GM21576 (cell line): ENCODE results near the gene KIRREL3.
"Not testable (repeated sequence)": the region's sequence is repeated elsewhere in the genome, so short reads cannot be mapped to it uniquely, and the experiment has no call there.

Experiments used
- ATAC-seq: cut with Tn5 transposase; IDR thresholded peaks from one replicate; pipeline ENCODE4 v1.9.1; 2021; ENCODE audit warnings: mild to moderate bottlenecking, moderate library complexity; ENCODE audit not compliant: unreplicated experiment

KIRREL3 gene

DNA sequence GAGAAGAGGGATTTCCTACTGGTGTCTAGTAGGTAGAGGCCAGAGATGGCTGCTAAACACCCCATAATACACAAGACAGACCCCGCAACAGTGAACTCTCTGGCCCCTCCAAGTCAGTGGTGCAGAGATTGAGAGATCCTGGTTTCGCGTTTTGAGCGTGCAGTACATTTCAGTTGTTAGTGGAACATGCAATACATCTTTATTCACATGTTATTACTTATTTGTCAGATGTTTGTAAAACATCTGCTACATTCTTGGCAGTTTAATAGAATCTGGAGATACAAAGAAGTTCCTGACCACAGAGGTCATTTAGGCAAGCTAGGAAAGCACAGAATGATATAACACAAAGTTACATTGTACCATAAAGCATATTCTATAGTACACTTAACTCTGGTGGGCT, 603.6 kb downstream of the KIRREL3 start:
- no peak for ATAC-seq

DNA sequence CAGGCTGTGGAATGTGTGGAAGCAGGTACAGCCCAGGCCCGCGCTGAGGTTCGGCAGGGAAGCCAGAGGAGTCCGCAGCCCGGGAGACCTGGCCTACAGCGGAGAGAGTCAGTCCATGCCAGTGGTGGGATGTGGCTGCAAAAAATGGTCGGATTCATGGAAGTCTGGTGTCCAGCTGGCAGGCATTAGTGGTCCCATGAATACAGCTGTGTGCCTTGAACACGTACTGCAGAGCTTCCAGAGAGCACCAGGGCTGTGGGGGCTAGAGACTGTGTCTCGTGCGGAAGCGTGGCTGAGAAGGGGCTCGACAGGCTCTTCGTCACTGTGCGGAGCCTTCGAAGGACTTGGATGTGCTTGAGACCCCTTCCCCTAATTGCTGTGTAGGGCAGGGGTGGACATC, 604.3 kb downstream of the KIRREL3 start:
- ATAC-seq, result not testable (repeated sequence)

DNA sequence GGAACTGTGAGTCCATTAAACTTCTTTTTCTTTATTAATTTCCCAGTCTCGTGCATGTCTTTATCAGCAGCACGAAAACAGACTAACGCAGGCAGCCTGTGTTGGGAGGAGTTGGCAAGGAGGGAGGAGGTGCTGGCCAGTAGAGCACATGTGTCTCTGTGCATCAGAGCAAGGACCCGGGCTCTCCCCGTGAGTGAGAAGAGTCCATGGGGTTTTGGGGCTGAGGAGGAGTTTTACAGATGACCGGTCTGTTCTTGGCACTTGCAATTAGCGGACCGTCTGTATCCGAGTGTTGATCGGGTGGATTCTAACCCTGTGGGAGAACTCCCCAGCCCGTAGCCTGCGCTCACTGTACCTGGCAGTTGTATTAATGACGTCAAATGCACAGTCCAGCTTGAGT, 604.8 kb downstream of the KIRREL3 start:
- not testable (repeated sequence) for ATAC-seq

DNA sequence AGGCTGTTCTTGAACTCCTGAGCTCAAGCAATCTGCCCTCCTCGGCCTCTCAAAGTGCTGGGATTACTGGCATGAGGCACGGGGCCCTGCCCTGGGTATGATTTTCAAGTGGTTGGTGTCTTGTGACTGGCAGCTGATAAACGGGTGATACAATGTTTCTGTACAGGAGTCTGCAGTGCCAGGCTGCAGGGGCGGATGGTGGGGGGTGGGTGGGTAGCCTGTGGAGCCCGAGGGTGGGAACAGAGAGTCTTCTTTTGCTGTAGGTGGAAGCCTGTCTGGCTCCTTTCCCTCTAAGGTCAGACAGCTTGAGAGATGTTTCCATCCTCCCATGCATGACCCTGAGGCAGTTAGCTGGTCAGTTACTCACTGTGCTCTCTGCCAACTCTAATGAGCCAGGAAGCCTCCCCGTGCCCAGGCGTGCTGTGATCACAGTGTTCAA, 605.9 kb downstream of the KIRREL3 start:
- not testable (repeated sequence) for ATAC-seq

DNA sequence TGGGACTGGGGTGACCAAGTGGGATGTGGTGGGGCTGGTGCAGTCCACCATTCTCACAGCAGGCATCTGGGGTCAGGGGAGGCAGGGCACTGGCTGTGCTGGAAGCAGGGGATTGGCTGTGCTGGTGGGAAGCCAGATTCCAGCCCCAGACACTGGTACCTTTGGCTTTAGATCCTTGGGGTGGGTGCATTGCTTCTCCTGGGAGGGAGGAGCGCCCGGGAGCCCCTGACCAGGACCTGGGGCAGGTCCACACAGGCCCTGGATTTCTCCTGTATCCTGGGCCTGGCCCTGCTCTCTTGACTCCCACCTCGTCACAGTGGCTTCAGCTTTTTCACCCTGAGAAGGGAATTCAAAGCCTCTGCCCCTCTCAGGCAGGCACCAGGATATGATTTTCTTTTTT, 606.5 kb downstream of the KIRREL3 start:
- ATAC-seq, result no peak

DNA sequence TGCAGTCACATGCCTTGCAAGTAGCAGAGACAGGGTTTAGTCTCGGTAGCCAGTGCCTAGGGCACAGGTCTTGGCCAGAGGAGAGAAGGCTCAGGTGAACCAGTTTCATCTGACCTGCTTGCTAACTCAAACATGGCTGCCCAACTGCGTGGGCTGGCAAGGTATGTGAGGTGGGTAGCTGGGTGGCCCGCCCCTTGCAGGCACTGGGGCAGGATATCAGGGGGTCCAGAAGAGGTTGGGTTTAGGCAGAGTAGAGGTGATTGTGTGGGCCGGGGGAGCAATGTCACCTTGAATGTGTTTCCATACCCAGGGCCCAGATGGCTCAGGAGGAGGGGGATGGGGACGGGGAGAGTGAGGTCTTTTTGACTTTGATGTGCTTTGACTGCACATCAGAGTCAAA, 607.4 kb downstream of the KIRREL3 start:
- no peak for ATAC-seq

DNA sequence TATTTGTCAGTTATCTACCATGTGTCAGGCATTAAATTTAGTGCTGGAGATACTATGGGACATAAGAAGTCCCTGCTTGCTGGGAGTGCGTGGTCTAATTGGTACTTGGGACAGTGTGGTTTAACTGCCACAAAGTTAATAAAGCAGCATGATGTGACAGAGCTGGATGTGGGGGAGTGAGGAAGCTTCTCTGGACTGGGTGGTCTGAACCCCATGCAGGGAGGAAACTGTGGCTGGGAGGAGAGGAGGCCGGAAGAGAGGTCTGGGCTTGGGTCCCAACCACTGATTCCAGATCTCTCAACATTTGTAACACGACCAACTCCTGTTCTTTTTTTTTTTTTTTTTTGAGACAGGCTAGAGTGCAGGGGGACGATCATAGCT, 607.9 kb downstream of the KIRREL3 start:
- ATAC-seq, result peak; percentile 17

DNA sequence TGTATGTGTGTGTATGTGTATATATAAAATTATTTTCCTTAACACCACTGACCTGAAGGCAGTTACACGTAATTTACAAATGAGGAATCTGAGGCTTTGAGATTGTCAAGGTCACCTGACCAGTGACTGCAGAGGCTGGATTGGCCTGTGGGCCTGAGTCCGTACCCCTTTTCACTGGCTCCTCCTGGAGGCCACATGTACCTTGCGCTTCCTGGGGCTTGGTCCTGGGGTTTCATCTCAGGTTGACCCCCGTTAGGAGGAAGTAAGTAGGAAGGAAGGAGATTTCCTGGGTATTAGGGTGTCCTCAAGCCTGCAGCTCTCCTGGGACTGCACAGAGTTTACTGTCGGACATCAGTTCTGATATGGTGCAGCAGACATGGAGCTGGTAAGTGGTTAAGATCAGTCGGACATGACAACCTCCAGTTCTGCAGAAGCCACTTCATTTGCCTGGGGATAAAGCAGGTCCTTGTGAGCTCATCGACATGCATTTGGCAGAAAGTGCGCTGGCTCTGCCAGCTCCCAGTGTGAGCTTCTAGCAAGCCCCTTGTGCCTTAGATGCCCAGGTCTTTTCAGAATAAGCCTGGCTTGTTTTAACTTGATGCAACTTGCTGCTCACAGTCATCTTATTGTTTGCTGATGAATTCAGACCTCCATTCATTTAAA, 608.5 kb downstream of the KIRREL3 start:
- ATAC-seq, result peak; percentile 75

DNA sequence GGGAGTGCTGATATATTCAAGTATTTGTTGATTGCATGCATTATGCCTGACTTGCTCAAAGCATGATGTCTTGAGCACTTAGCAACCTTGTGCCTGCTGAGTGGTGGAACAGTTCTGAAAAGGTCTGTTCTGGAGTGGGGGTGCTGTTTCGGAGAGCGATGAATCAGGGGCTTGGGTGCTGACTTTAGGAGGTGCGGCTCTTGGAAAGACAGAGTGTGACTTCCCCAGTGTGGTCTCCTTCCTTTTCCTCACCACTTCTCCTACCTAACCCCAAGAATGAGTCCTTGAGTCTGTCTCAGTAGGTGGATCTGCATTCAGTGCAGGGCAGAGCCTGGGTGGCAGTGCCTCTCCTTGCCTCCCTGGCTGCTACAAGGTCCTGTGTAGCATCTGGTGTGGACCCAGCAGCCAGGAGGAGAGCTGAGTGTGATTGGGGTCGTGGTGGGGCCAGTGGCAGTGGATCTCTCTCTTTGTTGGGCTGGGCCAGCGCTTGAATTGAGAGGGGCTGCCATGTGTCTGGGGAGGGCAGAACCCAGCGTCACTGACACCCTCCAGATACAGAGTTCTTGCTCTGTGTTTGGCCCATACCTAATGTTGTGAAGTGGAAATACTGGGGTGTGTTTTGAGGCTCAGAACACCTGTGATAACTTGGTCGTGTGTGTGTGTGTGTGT, 609.1 kb downstream of the KIRREL3 start:
- ATAC-seq, result no peak

DNA sequence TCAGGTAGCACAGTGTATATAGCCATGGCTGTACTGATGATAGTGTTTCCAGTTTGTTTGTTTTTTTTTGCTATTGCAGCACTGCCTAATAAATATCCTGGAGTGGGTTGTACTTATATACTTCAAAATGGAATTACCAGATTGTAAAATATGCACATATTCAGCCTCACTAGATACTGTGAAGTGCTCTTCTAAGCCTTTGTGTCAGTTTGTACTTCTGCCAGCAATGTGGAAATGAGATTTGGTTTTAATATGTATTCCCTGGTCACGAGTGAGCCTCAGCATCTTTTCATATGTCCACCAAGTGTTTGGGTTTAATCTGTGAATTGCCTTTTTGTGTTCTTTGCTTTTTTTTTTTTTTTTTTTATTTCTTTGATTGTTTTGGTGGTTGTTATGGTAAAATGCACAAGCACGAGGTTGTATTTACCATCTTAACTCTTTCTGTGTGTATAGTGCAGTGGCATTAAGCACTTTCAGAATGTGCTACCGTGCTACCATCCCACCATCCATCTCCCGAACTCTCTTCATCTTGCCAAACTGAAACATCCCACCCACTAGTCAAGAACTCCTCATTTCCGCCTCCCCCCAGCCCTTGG, 610.2 kb downstream of the KIRREL3 start:
- no peak for ATAC-seq

DNA sequence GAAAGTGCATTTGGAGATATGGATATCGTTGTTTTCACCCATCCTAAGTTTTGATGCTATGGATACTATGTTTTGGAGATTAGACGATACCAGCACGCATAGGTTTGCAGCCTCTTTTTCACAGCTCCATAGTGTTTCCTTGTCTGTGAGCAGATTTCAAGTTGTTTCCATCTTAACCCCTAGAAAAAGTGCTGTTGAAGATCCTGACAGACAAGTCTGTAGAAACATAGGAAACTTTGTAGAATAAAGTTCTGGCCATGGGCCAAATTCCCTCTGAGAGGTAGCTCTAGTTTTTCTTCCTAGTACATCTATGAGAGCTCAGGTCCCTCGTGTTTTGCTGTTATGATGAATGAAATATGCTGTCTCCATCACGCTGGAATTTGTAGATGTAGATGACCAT, 612.7 kb downstream of the KIRREL3 start:
- ATAC-seq, result no peak

DNA sequence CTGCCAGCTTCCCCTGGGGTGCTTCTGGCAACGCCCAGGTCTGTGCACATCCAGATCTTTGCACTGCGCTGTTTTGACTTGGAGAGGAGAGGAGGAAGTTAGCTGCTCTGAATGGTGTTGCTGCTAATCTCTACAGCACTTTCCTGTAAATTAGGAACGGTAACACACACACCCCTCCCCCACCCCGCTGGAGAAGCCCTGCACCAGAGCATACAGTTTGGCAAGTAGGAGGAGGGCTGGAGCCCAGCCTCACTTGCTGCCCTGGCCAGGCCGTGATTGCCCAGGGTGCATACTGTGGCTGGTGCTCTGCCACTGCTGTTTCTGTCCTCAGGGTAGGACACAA, 613.9 kb downstream of the KIRREL3 start:
- ATAC-seq, result not testable (repeated sequence)

DNA sequence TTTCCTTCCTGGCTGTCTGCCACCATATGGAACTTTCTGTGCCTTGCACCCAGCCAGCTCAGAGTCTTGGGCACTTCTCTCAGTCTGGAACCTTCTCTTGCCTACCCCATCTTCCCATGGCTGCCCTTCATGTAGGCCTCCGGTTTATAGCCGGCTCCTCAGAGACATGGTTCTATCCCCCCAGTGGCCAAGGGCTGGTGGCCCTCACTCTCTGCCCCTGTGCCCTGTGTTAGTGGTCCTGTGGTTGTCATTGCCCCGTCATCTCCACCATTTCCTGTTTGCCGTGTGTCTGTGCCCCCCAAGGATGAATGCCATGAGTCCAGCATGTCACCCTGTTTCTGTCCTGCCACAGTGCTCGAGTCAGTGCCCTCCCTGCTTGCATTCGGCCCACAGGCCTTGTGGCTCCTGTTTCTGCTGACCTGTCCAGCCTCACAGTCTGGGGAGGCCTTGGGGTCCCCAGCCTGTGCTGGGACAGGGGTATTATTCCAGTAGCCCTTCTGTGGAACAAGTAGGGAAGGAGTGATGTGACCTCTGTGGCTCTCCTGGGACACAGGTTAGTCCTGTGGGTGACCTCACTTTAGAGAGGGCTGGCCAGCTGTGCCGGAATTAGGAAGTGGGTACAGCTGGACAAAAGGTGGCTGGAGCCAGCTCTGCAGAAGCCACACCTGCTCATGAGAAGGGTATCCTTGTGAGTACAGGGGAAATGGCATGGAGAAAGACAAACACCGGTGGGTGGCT, 614.4 kb downstream of the KIRREL3 start:
- ATAC-seq, result no peak

DNA sequence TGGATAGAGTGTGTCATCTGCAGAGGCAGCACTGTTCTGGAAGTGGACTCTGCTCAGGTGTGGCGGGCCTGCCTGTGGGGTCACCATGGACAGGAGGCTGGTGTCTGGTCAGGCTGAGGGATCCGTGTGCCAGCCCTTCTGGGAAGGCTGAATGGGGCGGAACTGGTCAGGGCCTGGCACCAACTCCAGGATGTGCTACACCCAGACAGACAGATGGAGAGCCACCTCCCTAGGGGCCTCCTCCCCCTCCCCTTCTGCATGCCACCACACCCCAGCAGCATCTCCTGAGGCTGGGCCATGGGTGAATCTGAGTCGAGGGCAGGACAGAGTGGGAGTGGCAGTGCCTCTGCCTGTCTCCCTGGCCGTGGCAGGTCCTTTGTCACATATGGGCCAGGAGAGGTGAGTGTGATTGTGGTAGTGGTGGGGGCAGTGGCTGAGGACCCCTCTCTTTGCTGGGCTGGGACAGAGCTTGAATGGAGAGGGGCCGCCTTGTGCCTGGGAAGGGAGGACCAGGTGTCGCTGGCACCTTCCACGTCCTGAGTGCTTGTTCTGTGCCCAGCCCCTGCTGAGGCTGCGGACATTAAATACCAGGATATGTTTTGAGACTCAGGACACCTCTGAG, 616.0 kb downstream of the KIRREL3 start:
- no peak for ATAC-seq

DNA sequence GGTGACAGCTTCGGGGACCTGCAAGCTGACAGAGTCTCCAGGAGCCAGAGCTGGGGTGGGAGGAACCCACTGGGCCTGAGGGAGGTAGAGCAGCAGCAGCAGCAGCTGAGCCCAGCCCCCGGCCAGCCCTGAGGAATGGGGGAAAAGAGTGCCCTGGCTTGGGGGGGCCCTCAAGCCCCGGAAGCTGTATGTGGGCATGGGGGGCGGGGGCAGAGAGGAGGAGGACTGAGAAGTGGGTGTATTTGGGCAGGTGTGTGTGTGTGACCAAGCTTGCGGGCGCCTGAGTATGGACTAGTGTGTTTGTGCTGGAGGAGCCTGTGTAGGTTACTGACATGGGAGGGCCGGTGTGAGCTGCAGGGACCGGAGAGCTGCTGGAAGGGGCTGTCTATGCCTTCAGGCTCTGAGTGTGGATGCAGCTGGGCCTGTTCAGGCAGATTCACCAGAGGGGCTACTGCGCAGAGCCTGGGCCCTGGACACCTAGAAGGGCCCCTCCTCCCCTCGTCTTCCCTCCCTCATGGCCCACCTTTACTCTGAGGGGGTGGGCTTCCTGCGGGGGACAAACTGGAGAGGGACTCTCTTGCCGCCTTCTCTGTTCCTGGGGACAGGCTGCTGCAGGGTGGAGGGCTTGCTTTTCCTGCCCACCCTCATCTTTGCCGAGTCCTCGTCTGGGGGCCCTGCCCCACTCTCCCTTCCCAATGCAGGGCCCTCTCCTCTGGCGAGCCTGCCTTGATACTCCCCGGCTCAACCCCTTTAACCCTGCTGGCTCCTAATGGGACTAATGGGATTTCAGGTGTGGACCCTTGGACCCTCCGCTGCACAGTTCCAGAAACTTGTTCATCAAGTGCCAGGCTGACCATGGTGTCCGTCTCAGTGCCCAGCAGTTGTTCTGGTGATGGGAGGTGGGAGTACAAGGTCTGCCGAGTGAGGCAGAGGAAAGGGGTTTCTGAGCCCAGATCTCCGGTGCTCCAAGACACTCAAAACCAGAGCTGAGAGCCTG, 616.9 kb downstream of the KIRREL3 start:
- no peak for ATAC-seq

DNA sequence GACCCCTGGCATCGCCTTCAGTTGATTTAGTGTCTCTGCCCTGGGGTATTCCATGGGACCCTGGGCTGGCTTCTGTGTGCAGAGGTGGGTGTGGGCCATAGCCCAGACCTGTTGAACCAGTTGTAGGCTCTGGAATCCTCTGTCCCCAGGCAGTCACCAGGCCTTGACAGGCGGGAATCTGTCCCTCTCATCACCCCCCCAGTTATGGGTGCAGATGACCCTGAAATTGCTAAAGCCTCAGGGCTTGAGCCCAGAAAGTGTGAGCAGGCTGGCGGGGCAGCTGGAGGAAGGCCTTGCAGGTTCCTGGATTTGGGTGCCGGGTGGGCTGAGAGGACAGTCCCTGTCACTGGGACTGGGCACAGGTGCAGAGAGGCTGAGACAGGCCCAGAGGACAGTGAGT, 617.9 kb downstream of the KIRREL3 start:
- not testable (repeated sequence) for ATAC-seq

DNA sequence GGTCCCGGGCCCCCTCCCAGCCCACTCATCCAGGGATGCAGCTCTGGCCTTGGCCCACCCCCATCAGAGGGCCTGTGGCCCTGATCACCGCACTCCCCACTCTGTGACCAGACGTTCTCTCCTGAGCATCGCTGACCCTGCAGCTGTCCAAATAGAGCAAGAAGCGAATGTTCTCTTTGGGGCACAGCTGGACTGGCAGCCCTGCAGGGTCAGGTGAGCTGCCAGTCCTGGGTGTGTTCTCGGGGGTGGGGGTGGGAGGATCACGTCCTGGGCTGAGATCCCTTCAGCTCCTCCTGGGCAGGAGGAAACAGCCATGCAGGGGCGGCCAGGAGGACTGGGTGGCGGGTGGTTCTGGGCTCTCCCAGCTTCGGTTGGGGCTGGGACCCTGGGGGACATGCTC, 618.6 kb downstream of the KIRREL3 start:
- not testable (repeated sequence) for ATAC-seq

DNA sequence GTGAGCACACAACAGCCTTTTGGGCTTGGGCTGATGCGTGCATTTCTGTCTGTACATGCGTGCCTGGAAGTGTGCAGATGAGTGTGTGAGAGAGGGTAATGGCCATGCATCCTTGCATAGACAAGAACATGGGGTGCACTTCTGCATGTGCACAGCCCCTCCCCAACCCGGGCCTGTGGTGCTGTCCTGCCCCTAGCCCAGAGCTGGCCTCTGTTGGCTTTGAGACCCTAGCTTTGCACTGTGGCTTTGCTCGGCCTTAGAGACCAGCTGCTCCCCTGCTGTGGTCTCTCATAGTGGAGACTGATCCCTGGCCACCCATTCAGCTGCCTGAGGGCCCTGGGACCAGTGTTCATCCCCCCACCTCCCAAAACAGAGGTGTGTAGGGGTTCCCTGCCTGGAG, 619.7 kb downstream of the KIRREL3 start:
- ATAC-seq, result no peak

DNA sequence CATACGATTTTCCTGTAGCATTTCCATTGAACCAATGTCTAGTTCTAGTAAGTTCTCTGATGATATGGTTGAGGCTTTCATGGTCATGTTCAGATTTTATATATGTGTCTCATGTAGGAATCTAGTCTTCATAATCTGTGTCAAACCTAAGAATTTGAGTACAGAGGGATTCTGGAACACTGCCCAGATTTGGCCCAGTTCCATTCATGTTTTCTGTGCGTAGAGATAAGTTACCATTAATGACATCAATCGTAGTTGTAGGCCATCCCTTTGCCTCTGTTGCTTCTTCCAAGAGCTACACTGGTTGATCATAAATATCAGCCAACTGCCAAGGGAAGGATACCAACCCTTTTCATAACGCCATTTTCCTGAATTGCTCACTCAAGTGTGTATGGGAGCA, 621.8 kb downstream of the KIRREL3 start:
- ATAC-seq, result no peak

DNA sequence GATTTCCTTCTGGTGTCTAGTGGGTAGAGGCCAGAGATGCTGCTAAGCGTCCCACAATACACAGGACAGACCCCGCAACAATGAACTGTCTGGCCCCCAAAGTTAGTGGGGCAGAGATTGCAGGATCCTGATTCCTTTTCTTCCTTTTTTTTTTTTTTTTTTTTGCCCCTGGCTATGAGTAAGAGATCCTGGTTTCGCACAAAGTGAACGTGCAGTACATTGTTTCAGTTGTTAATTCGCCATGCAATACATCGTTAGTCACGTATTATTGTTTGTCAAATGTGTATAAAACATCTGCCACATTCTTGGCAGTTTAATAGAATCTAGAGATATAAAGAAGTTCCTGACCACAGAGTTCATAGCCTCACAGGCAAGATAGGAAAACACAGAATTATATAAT, 624.8 kb downstream of the KIRREL3 start:
- ATAC-seq, result no peak
